ENCODE measurements around the gene MYO5B.

The MYO5B gene

DNA sequence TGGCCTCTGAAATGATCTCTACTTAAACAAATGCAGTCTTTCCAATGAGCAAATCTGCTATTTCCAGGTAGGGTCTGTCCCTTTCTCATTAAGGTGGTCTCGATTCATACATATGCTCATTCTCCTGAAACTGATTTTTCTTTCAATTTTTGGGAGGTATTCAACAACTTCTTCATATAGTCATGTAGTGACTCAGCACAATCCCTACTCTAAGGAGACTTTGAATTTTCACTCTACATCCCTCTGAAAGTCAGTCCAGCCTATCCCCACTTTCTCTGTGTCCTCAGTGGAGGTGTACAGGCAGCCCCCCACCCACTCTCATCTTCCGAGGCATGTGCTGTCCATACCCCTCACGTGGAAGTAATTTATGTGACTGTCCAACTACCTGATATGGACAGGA lies 281.7 kb downstream of the MYO5B start:
- H3K79me2 ChIP-seq (ENCODE audit: insufficient read depth, low read depth), result no peaks in the 10 kb centered on the region
- TF ChIP-seq, protein P1, sequence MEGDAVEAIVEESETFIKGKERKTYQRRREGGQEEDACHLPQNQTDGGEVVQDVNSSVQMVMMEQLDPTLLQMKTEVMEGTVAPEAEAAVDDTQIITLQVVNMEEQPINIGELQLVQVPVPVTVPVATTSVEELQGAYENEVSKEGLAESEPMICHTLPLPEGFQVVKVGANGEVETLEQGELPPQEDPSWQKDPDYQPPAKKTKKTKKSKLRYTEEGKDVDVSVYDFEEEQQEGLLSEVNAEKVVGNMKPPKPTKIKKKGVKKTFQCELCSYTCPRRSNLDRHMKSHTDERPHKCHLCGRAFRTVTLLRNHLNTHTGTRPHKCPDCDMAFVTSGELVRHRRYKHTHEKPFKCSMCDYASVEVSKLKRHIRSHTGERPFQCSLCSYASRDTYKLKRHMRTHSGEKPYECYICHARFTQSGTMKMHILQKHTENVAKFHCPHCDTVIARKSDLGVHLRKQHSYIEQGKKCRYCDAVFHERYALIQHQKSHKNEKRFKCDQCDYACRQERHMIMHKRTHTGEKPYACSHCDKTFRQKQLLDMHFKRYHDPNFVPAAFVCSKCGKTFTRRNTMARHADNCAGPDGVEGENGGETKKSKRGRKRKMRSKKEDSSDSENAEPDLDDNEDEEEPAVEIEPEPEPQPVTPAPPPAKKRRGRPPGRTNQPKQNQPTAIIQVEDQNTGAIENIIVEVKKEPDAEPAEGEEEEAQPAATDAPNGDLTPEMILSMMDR (conservative IDR thresholded peaks at IDR 0.05; ENCODE audit: low read depth, low read length), result no peak
- H2AFZ ChIP-seq (ENCODE audit: low read depth), result no peak overlapping the region

DNA sequence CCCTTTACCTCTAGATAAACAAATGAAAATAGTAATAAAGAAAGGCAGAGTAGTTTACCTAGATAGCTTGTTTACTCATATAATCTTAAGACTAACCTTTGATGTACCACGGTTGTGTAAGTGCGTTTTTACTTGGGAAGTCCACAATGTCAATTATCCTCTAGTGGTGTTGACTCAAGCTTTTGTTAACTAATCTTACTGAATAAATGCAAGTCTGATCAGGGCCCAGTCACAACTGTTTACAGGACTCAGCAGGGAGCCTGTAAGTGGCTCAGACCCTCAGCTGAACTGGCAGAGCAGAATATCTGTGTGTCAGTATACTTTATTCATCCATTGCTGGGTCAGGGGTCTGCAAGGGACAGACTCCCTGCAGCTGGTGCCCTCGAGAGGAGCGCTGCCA lies 283.5 kb downstream of the MYO5B start:
- TF ChIP-seq, protein P1 (conservative IDR thresholded peaks at IDR 0.05; ENCODE audit: low read depth, low read length), result no peak
- no peaks in the 10 kb centered on the region for H4K20me1 ChIP-seq (ENCODE audit: insufficient read depth)
- no peaks in the 10 kb centered on the region for H3K27me3 ChIP-seq (ENCODE audit: insufficient read depth, low read depth)
- H3K9ac ChIP-seq, result no peak overlapping the region
- H3K27ac ChIP-seq, result no peak overlapping the region
- no peaks in the 10 kb centered on the region for H3K4me1 ChIP-seq (ENCODE audit: low read depth, poor library complexity, severe bottlenecking)
- no peaks in the 10 kb centered on the region for H3K36me3 ChIP-seq (ENCODE audit: insufficient read depth)
- no peak overlapping the region for H3K4me3 ChIP-seq (IDR thresholded peaks at IDR 0.05; ENCODE audit: insufficient read depth, low read depth, low read length)
- H3K4me2 ChIP-seq, result no peak overlapping the region
- H3K79me2 ChIP-seq (ENCODE audit: insufficient read depth, low read depth), result no peaks in the 10 kb centered on the region
- no peak overlapping the region for H2AFZ ChIP-seq (ENCODE audit: low read depth)

More for the DNA sequence above, 281.7 kb downstream of the MYO5B start:
- no peaks in the 10 kb centered on the region for H4K20me1 ChIP-seq (ENCODE audit: insufficient read depth)
- no peak overlapping the region for H3K27ac ChIP-seq
- H3K4me3 ChIP-seq (IDR thresholded peaks at IDR 0.05; ENCODE audit: insufficient read depth, low read depth, low read length), result no peak overlapping the region
- no peaks in the 10 kb centered on the region for H3K36me3 ChIP-seq (ENCODE audit: insufficient read depth)
- H3K27me3 ChIP-seq (ENCODE audit: insufficient read depth, low read depth), result no peaks in the 10 kb centered on the region
- H3K4me2 ChIP-seq, result no peak overlapping the region
- no peak overlapping the region for H3K9ac ChIP-seq
- no peaks in the 10 kb centered on the region for H3K4me1 ChIP-seq (ENCODE audit: low read depth, poor library complexity, severe bottlenecking)

DNA sequence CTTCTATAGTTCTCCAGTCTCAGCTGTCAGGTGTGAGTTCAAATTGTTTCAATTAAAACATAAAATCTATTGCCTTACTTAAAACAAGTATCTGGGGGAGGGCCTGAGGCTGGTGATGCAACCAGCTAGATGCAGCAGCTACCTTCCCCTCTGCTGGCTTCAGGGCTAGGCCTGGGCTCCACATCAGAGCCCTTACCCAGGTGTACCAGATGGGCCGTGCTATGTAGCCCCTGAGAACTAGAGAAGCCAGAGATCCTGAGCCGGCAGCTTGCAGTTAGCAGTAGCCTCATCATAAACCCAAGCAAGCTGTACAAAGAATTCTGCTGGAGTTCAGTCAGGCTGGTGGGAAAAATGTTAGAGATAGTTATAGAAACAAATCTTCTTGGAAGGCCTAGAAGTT lies 284.0 kb downstream of the MYO5B start:
- H3K4me2 ChIP-seq, result no peak overlapping the region
- H3K4me3 ChIP-seq (IDR thresholded peaks at IDR 0.05; ENCODE audit: insufficient read depth, low read depth, low read length), result no peak overlapping the region
- H4K20me1 ChIP-seq (ENCODE audit: insufficient read depth), result no peaks in the 10 kb centered on the region
- no peaks in the 10 kb centered on the region for H3K27me3 ChIP-seq (ENCODE audit: insufficient read depth, low read depth)
- H3K4me1 ChIP-seq (ENCODE audit: low read depth, poor library complexity, severe bottlenecking), result no peaks in the 10 kb centered on the region
- no peak overlapping the region for H3K9ac ChIP-seq
- H3K36me3 ChIP-seq (ENCODE audit: insufficient read depth), result no peaks in the 10 kb centered on the region
- H3K79me2 ChIP-seq (ENCODE audit: insufficient read depth, low read depth), result no peaks in the 10 kb centered on the region
- H3K27ac ChIP-seq, result no peak overlapping the region
- H2AFZ ChIP-seq (ENCODE audit: low read depth), result no peak overlapping the region
- TF ChIP-seq, protein P1 (conservative IDR thresholded peaks at IDR 0.05; ENCODE audit: low read depth, low read length), result no peak

DNA sequence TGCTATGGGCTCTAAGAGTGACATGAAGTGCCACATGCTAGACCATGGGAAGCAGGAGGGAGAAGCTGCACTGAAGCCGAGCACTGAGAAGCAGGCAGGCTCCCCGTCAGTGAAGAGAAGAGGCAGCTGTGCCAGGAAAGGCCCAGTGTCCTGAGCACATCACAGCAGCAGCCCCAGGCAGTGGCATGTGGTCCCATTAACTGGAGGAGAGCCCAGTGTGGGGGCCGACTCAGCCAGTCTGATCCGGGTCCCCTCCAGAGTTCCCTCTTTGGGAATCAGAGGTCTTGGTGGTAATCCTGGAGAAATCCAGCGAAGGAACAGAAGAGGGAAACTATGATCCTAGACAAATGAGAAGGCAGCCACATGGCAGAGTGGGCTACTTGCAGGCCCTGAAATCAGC lies 284.9 kb downstream of the MYO5B start:
- H3K4me1 ChIP-seq (ENCODE audit: low read depth, poor library complexity, severe bottlenecking), result no peaks in the 10 kb centered on the region
- H3K4me3 ChIP-seq (IDR thresholded peaks at IDR 0.05; ENCODE audit: insufficient read depth, low read depth, low read length), result no peak overlapping the region
- no peak overlapping the region for H3K9ac ChIP-seq
- H2AFZ ChIP-seq (ENCODE audit: low read depth), result no peak overlapping the region
- no peaks in the 10 kb centered on the region for H4K20me1 ChIP-seq (ENCODE audit: insufficient read depth)
- no peak overlapping the region for H3K4me2 ChIP-seq
- H3K27ac ChIP-seq, result no peak overlapping the region
- TF ChIP-seq, protein P1 (conservative IDR thresholded peaks at IDR 0.05; ENCODE audit: low read depth, low read length), result no peak
- H3K79me2 ChIP-seq (ENCODE audit: insufficient read depth, low read depth), result no peaks in the 10 kb centered on the region
- no peaks in the 10 kb centered on the region for H3K36me3 ChIP-seq (ENCODE audit: insufficient read depth)
- no peaks in the 10 kb centered on the region for H3K27me3 ChIP-seq (ENCODE audit: insufficient read depth, low read depth)
